HUES48 (cell line): Measurements from ENCODE around the gene RGPD5.
"Not testable (repeated sequence)": the region's sequence is repeated elsewhere in the genome, so short reads cannot be mapped to it uniquely, and the experiment has no call there.

Source experiments
- H3K27ac ChIP-seq: one replicate; pipeline ENCODE4 v1.7.0; 2013; ENCODE audit warnings: low read depth, low read length, inconsistent platforms
- H3K27me3 ChIP-seq: 2 replicates; pipeline ENCODE4 v1.6.1; 2013; ENCODE audit warnings: mild to moderate bottlenecking, low read length; ENCODE audit not compliant: control insufficient read depth, insufficient read depth
- H3K36me3 ChIP-seq: 2 replicates; pipeline ENCODE4 v1.6.1; 2013; ENCODE audit warnings: low read length; ENCODE audit not compliant: control insufficient read depth, insufficient read depth
- H3K4me1 ChIP-seq: 2 replicates; pipeline ENCODE4 v1.6.1; 2013; ENCODE audit warnings: mild to moderate bottlenecking, low read length; ENCODE audit not compliant: control insufficient read depth, insufficient read depth
- H3K4me3 ChIP-seq: 2 replicates; pipeline ENCODE4 v1.5.1; 2013; ENCODE audit warnings: mild to moderate bottlenecking, low read depth, low read length
- H3K9ac ChIP-seq: 2 replicates; pipeline ENCODE4 v1.6.1; 2013; ENCODE audit warnings: mild to moderate bottlenecking, low read depth, low read length, moderate library complexity
- H3K9me3 ChIP-seq: 2 replicates; pipeline ENCODE4 v1.6.1; 2013; ENCODE audit warnings: low read length; ENCODE audit not compliant: control insufficient read depth, insufficient read depth

Gene RGPD5

DNA sequence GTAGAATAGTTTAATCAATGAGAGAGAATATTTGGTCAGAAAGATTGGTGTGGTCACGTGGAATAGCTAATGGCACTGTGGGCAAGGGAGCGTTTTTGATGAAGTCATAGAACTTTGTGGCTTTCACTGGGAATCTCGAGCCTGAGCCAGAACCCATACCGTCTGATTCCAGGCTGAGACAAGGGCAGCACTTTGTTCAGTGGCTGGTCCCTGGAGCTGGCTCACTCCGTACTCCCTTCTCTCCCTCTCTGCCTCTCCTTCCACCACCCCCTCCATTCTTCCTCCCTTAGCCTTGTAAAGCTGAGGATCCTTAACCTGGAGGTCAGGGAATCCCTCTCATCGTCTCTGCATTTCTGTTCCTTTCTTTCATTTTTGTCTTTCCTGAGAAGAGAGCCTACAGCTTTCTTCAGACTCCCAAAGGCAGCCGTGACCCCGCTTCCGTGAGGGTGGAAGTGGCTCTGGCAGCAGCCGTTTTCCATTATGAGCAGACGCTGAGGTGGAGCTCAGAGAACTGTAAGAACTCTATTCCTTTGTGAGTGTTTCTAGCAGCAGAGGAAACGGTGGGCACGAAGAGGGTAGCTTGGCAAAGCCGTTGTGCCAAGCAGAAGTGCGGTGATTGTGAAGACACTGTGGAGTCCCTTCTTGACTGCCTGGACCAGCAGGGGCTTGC lies 12.8 kb upstream of the RGPD5 start:
- not testable (repeated sequence) for H3K27ac ChIP-seq, H3K9me3 ChIP-seq, H3K36me3 ChIP-seq, H3K4me1 ChIP-seq, H3K9ac ChIP-seq, H3K4me3 ChIP-seq, H3K27me3 ChIP-seq

DNA sequence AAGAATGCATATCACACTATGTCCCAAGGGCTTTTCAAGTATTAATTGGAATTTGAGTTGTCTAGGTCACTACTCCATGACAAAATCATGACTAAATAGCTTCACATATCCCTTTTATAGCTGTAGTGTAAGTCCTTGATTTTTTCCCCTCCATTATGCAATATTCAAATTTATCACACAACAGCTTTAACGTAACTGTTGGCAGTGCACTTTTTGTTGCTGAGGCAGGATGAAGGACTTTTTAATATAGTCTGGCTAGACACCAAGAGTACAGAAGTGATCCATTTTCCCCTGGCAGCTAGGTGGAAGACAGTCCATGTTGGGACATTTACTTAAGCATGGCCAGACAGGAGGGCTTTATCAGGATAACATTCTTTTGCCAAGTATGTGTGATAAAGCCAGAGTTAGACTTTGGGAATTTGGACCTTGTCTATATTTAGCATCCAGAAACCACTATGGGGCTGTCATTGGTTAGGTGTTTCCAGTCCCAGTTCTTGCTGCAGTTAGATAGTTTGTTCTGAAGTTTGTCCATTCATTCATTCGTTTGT lies 11.6 kb upstream of the RGPD5 start:
- H3K4me1 ChIP-seq, H3K4me3 ChIP-seq, H3K9me3 ChIP-seq, H3K27me3 ChIP-seq, H3K36me3 ChIP-seq, H3K9ac ChIP-seq, H3K27ac ChIP-seq: not testable (repeated sequence)

DNA sequence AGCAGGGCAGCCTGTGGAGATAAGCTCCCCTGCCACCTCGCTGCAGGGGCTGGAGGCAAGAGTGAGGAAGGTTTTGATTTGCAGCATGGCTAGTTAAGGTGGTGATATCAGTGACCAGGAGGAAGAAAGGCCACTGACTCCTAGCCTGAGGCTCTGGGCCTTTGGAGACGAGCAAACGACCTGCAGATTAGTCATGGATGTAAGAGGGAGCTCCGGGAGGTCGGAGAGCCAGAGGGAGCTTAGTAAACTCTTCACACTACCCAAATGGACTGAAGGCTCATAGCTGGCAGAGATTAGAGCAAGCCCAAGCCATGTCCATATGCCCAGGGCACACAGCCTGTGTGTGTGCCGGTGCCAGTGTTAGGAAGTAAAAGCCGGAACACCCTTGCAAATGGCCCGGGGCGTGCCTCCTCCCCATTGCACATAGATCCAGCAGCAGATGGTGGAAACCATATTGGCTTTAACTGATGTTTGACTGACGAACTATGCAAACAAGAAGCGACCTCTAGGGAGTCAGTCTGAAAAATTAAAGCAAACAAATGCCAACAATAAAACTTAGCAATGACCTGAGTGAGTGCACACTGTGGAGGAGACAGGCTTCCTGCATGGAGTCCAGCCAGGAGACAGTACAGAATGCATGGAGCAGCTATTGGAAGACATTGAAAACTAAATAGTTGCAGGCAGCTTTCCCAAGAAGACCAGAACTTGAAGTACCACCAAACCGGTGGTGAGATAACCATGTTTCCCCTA lies 2.4 kb upstream of the RGPD5 start:
- not testable (repeated sequence) for H3K9me3 ChIP-seq, H3K36me3 ChIP-seq, H3K4me1 ChIP-seq, H3K9ac ChIP-seq, H3K4me3 ChIP-seq, H3K27me3 ChIP-seq, H3K27ac ChIP-seq

DNA sequence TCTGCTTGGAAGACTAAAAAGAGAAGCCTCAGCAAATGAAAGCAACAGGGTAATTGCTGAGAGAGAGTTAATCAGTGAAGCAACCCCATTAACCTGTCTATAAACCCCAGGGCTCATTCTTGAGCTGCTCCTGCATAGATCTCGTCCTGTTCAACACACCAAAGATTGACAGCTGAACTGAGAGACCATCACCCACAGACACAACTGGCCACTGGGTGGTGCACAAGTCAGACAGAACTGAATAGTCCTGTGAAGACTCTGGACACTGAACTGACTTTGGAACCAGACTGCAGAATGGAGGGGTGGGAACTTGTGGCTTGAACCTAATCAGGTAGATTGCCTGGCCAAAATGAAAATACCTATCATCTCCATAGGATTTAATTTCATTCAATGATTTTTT lies 1.4 kb upstream of the RGPD5 start:
- not testable (repeated sequence) for H3K27ac ChIP-seq, H3K4me3 ChIP-seq, H3K4me1 ChIP-seq

DNA sequence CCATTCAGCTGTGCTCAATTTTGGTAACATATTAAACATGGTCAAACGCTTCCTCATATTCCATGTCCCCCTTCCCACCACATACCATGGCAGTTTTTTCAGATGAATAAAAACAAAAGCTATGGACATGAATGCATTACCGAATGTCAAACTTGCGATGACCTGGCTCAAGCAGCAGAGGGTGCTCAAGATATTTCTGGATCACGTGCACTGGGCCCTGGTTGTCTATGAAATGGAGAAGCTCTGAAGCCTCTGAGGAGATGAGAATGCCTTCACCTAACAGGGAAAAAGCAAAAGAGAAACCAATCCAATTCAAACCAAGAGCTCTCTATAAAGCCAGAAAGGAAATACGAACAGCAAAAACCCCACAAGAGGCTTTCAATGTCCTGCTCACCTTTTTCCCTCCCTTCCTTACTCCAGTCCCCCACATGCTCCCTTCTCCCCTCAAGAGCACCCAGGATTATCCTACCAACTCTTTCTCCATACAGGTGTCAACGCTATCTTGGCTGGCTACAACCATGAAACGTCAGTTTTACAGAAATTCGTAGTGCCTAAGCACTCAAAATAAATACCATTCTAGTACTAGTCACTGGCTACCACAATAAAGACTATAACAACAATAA lies 77.1 kb downstream of the RGPD5 start:
- not testable (repeated sequence) for H3K4me3 ChIP-seq, H3K4me1 ChIP-seq, H3K36me3 ChIP-seq, H3K27ac ChIP-seq, H3K27me3 ChIP-seq, H3K9me3 ChIP-seq, H3K9ac ChIP-seq

More for the DNA sequence above, 1.4 kb upstream of the RGPD5 start:
- H3K9ac ChIP-seq, H3K27me3 ChIP-seq, H3K36me3 ChIP-seq, H3K9me3 ChIP-seq: not testable (repeated sequence)

DNA sequence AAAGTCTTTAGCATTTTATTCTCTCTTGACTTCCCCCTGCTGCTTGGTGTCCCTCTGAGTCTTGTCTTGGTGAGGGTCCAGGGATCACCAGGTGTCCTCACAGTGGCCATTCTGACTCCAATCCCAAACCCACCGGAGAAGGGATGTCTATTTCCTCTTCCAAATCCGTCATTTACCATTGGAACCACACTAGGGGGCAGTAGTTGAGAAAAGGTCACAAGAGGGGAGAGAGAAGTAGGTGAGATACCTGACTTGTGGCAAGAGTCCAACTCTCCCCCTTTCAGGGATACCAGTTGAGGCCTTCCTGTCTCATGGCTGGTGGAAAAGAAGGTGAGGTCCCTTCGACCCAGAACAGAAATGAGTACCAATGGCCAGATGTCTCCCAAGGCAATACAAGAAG lies 82.5 kb downstream of the RGPD5 start:
- H3K27me3 ChIP-seq, H3K36me3 ChIP-seq, H3K9me3 ChIP-seq, H3K9ac ChIP-seq, H3K4me1 ChIP-seq, H3K4me3 ChIP-seq, H3K27ac ChIP-seq: not testable (repeated sequence)

DNA sequence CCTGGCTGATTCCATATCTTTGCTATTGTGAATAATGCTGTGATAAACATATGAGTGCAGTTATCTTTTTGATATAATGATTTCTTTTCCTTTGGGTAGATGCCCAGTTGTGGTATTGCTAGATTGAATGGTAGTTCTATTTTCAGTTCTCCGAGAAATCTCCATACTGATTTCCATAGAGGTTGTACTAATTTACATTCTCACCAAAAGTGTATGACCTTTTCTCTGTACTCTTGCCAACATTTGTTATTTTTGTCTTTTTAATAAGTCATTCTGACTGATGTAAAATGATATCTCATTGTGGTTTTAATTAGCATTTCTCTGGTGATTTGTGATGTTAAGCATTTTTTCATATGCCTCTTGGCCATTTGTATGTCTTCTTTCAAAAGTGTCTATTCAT lies 88.0 kb downstream of the RGPD5 start:
- not testable (repeated sequence) for H3K4me1 ChIP-seq, H3K9me3 ChIP-seq, H3K36me3 ChIP-seq, H3K4me3 ChIP-seq, H3K27me3 ChIP-seq, H3K9ac ChIP-seq, H3K27ac ChIP-seq

DNA sequence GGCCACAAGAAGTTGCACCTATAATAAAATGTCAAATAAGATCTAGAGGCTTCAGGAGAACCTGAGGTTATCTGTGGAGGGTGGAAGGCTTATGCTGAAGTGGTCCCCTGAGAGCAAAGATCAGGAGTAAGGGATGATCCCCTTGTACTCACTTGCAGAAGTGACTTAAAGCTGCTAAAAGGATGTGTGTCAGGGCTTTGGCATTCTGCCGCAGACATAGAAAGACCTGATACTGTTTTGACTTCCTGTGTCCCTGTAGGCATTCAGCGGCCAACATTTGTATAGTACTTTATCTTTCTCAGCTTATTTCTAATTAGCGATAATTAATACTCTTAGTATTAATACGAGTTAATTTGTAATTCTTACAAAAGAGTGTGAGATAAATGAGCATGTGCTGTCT lies 94.3 kb downstream of the RGPD5 start:
- not testable (repeated sequence) for H3K9ac ChIP-seq, H3K27ac ChIP-seq

DNA sequence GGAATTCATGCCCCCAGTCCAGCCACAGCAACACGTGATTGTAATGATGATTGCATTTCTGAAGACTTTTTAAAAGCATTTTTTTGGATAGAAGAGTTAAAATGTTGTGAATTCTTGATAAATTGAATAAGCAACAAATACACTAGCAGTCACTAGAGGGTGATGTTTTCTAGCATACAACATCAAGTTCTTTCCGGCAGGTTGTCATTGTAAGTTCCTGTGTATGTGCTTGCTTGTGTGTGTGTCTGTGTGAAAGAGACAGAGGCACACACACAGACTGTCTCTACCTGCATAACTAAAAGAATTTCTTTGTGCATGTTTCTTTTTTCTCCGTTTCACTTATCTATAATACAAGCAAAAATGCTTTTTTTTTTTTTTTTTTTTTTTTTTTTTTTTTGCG lies 95.8 kb downstream of the RGPD5 start:
- H3K36me3 ChIP-seq, H3K27me3 ChIP-seq, H3K4me3 ChIP-seq, H3K9ac ChIP-seq, H3K27ac ChIP-seq, H3K9me3 ChIP-seq, H3K4me1 ChIP-seq: not testable (repeated sequence)

More for the DNA sequence above, 94.3 kb downstream of the RGPD5 start:
- H3K4me3 ChIP-seq, H3K27me3 ChIP-seq, H3K36me3 ChIP-seq, H3K4me1 ChIP-seq, H3K9me3 ChIP-seq: not testable (repeated sequence)

DNA sequence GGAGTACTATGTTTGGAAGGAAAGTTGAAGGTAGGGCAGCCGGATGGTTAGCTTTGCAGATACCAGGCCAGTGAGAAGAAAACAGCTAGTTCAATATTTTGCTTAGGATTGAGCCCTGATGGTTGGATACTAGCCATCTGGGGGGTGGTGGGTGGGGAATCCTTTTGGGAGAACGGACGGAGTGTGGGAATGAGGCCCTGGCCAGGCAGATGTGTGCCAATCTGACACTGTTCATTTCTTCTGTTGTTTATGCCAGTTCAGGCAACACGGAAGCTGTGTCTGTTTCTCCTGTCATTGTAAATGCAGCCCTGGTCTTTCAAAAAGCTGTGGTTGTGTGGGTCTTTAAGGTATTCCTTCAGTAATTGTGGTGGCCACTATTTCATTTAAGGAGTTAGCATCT lies 96.9 kb downstream of the RGPD5 start:
- H3K27me3 ChIP-seq, H3K9me3 ChIP-seq, H3K36me3 ChIP-seq, H3K4me1 ChIP-seq, H3K9ac ChIP-seq, H3K27ac ChIP-seq, H3K4me3 ChIP-seq: not testable (repeated sequence)

DNA sequence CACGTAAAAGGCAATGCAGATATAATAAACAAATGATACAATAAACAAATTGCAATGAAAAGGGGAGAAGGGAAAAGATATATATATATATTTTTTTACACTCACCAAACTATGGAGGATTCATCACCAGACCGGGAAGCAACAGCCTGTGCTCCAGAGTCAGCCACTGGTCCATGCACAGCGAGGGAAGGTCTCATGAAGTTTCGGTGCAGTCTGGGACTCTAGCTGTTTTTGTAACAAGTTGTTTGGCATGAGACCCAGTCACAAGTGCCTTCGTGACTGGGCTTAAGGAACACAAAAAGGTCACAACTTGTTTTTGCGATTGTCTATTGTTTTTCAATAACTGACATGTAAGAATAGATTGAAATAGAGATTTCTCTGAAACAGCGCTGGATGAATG lies 99.6 kb downstream of the RGPD5 start:
- not testable (repeated sequence) for H3K27ac ChIP-seq, H3K9me3 ChIP-seq, H3K9ac ChIP-seq, H3K27me3 ChIP-seq, H3K4me1 ChIP-seq, H3K4me3 ChIP-seq, H3K36me3 ChIP-seq
